Lung microvascular endothelial cell (primary cell): ENCODE measurements around the gene KMT2B. TPM values are rescaled to one million over a fixed set of nuclear protein-coding genes. Genes with fewer than 3 reads are reported as not detected.
"Not testable (repeated sequence)": the region's sequence is repeated elsewhere in the genome, so short reads cannot be mapped to it uniquely, and the experiment has no call there.

Experiments
- DNase-seq, 2 donors: peaks; one replicate each; pipeline versions ENCODE4 v3.0.0 to v3.0.0-alpha.2; 2010; ENCODE audit warnings: low read depth in 2 of 2
- total RNA-seq: library from RNA; depleted of rRNA; stranded (reverse); fragments of >200 nt; gene quantifications from 2 replicates; pipeline ENCODE4 v1.2.1, GENCODE V29; 2014

Gene KMT2B
- total RNA-seq, 1 donor from 2014 or later, result 4.0 TPM

DNA sequence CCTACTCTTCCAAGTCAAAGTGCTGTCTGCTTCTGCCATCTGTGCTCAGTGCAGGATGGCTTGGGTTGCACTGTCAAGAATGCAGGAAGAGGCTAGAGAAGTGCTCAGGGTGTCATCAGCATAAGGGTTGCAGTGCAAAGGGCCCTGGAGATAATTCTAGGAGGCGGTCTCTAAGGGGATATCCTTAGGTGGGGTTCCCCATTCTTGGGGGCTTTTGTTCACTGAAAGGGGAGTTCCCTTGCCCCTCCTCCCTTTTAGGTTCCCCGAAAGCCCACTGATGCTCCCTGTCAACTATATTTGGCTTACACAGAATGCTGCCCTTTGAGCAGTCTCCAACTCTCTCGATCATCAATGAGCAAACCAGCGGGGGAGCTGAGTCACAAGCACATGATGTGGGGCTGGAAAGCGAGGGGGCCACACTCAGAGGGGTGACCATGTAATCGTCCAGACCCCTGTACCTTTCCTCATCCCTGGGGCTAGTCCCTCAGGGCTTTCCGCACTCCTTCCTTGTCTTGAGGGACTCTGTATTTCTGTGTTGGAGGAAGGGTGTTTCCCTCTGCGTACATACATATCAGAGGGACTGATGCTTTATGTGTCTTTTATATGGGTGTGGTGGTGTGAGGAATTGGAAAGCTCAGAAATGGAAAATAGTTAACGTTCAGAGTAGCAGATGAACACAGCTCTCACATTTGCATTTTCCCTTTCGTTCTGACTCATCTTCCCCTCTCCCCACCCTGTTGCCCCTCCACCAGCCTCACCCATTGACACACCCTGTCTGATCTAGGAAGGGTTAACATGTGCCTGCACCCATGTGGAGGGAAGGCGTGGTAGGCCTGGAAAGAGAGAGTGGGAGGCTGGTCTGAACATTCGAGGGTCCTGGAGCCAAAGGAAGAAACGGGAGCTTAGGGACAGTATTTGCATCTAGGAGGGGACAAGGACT lies 6.7 kb upstream of the KMT2B start:
- DNase-seq, result no peak

DNA sequence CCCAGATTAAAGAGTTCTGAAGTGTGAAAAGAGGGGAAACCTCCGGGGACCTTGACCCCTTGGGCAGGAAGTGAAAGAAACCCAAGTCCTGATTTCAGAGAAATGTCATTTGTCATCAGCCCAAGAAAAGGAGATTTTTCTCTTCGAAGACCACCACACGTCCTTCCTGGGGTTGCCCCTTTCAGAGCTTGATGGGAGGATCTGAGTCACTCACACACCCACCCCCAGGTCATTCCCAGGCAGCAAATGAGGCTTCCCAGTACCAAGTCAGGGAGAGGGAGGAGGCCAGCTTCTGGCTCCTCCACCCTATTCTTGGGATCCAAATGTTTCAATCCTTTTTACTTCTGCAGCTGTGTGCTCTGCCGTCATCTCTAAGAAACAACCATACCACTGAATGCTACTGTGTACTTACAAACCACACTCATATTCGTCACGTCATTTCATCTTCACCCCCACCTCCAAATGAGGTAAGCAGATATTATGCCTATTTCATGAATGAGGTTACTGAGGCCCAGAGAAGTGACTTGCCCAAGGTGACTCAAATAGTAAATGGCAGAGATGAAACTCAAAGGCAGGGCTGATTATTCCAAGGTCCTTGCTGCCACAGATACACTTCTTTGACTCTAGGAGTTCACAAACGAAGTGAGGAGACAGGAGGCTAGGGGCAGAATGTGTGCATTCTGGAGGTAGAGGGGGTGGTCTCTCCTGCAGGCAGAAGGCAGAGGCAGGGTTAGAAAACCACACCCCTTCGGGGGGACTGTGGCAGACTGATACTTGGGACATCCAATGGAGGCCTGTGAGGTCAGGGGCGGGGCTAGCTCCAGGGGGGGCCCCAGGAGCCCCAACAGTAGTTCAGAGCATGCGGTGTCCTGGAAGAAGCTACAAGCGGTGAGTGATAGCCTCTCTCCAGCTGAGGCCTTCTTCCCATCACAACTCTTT lies 5.0 kb upstream of the KMT2B start:
- no peak for DNase-seq

DNA sequence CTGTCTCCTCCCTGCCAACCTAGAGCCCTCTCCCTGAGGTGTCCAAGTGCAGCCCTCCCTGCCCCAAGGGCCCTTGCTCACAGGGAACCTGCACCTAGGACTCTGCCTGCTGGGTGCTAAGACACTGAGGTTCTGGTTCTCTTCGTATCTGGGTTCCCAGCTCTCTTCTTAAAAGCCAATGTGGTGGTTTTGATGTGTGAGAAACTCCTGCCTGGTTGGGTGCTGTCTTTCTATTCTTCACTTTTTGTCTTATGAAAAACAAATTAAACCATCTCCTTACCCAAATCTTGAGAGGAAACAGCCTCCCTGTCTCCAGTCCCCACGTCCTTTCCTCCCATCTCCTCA lies 4.3 kb upstream of the KMT2B start:
- DNase-seq, result no peak

DNA sequence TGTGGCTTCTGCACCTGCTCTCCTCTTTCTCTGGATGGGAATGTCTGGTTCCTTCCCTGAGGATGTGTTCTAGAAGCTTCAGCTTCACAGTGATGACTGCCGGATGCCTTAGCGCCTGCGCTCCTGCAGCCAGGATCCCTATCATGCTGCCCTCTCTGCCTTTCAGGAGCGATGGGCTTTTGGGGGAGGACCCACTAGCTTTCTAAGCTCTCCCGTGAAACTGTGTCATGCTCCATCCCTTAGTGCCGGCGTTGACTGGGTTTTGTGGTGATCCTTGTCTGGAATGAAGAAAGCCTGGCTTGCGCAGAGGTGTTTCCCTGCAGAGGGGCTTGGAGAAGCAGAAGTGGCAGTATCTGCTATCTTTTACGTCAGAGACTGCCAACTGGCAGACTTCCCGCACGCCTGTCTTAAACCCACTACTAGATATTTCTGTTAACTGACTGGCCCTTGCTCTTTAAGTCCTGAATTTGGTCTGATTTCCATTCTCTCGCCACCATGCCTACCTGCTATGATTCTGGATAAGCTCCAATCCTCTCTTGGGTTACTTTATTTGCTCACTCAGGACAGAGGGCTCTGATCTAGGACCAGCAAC lies 3.8 kb upstream of the KMT2B start:
- DNase-seq, result no peak

DNA sequence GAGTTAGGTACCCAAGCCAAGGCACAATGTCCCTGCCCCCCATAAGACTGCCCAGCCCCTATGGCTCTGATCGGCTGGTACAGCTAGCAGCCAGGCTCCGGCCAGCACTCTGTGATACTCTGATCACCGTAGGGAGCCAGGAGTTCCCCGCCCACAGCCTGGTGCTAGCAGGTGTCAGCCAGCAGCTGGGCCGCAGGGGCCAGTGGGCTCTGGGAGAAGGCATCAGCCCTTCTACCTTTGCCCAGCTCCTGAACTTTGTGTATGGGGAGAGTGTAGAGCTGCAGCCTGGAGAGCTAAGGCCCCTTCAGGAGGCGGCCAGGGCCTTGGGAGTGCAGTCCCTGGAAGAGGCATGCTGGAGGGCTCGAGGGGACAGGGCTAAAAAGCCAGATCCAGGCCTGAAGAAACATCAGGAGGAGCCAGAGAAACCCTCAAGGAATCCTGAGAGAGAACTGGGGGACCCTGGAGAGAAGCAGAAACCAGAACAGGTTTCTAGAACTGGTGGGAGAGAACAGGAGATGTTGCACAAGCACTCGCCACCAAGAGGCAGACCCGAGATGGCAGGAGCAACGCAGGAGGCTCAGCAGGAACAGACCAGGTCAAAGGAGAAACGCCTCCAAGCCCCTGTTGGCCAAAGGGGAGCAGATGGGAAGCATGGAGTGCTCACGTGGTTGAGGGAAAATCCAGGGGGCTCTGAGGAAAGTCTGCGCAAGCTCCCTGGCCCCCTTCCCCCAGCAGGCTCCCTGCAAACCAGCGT lies 3.0 kb upstream of the KMT2B start:
- DNase-seq, result no peak

DNA sequence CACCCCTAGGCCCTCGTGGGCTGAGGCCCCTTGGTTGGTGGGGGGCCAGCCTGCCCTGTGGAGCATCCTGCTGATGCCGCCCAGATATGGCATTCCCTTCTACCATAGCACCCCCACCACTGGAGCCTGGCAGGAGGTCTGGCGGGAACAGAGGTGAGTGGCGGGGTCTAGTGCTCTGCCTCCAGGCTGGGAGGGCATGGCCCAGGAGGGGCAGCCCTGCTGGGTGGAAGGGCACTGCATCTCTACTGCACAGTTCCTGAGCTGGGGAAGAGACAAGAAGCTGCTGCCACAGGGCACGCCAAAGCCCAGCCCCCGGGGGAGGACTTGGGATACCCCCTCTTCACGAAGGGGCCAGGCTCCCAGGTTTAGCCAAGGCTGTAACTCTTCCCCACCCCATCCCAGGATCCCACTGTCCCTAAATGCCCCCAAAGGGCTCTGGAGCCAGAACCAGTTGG lies 2.4 kb upstream of the KMT2B start:
- no peak for DNase-seq

DNA sequence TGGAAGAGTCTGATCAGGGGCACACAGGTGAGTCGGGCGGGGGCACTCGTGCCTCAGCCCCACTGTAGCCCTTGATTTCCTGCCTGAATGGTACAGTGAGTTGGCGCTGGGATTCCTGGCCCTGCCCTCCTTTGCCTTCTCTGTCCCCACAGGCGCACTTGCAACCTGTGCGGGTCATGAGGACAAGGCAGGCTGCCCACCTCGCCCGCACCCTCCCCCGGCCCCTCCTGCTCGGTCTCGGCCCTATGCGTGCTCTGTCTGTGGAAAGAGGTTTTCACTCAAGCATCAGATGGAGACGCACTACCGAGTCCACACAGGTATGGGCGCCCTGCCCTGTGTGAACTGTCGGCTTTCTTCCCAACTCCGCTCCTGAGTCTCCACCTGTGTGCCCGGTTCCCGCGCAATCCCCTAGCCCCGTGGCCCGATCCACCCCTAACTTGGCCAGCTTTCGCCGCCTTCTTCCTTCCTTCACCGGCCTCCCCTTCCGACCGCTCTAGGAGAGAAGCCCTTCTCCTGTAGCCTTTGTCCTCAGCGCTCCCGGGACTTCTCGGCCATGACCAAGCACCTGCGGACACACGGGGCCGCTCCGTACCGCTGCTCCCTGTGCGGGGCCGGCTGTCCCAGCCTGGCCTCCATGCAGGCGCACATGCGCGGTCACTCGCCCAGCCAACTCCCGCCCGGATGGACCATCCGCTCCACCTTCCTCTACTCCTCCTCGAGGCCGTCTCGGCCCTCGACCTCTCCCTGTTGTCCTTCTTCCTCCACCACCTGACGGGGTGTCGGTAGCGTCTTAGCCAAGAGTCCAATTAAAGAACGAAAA lies 1.6 kb upstream of the KMT2B start:
- peak; percentile 41 to 60 for DNase-seq

DNA sequence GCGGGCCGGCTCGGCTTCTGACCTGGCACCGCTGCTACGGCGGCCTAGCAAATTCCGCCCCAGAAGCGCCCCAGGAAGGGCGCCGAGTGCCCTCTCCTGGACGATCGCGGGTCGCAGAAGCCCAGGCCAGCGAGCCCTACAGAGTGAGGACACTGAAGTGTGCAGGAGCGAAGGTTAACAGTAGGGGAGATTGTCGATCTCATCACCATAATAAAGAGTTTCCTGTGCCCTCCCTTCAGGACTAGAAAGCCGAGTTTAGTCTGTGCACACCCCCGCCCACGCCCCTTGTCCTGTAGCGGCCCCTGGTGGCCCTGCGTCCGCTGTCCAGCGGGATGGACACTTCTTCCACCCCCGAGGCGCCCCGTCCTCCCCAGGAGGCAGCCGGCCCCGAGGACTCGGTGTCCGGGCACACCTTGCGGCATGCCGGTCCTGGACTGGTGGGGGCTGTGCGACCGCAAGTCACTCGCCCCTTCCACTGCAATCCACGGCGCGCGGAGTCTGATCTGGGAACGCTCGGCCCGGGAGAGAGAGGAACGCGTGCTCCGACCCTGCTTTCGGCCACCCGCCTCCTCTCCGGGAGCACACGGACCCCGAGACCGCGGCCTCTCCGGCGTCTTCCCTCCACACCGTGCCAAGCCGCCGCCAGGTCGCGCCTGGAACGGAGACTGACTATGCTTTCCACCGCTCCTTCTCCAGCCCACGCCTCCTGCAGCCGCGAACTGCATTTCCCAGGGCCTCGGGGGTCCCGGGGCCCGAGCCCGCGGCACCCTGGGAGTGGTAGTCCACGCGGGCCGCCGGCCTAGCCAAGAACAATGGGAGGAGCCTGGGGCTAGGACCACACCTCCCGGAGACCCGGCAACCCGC lies 770 bp upstream of the KMT2B start:
- DNase-seq, result peak; percentile 95 to 97

DNA sequence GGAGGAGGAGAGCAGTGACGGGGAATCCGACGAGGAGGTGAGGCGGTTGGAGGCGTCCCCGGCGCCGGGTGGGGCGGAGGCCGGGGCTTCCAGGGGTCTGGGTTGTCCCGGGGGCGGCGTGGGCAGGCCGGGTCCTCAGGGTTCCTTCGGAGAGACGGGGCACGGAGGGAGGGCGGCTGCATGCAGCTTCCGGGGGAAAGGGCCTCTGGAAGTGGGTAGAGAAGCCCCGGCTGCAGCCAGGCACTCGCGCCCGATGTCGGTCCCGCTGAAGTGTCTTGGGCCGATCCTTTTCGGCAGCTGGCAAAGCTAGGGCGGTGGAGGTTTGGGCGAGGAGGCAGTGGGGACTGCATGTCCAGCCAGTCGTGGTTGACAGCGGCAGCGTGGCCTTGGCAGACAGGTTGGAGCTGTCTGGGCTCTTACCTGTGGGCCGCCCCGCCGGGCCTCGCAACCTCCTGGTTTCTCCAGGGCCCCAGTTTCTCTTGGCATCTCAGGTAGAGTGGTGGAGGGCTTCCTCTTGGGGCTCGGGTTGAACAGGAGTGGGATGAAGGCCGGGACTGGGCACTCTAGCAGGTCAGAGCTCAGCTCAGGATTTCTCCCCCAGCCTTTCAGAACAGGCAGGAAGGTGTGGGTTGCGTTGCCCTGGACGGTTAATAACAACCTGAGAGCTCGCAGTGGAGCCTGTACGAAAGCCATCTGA lies 690 bp downstream of the KMT2B start:
- DNase-seq, result peak; percentile 29 to 34

DNA sequence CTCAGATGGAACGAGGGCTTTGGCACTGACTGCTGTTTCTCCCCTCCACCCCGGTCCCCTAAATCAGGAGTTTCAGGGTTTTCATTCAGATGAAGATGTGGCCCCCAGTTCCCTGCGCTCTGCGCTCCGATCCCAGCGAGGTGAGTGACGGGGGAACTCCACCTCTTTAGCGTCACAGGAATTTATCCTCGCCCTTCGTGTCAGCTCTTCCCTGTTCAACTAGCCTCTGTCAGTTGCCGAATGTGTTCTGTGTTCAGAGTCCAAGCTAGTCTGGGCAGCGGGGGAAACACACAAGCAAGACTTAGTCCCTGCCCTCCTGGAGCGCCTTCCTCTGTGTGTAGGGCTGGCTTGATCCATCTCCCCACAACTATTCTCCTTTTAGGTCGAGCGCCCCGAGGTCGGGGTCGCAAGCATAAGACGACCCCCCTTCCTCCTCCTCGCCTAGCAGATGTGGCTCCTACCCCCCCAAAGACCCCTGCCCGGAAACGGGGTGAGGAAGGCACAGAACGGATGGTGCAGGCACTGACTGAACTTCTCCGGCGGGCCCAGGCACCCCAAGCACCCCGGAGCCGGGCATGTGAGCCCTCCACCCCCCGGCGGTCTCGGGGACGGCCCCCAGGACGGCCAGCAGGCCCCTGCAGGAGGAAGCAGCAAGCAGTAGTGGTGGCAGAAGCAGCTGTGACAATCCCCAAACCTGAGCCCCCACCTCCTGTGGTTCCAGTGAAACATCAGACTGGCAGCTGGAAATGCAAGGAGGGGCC lies 1.8 kb downstream of the KMT2B start:
- DNase-seq, result no peak

DNA sequence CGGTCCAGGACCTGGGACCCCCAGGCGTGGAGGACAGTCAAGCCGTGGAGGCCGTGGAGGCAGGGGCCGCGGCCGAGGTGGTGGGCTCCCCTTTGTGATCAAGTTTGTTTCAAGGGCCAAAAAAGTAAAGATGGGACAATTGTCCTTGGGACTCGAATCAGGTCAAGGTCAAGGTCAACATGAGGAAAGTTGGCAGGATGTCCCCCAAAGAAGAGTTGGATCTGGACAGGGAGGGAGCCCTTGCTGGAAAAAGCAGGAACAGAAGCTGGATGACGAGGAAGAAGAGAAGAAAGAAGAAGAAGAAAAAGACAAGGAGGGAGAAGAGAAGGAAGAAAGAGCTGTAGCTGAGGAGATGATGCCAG lies 2.3 kb downstream of the KMT2B start:
- no peak for DNase-seq

DNA sequence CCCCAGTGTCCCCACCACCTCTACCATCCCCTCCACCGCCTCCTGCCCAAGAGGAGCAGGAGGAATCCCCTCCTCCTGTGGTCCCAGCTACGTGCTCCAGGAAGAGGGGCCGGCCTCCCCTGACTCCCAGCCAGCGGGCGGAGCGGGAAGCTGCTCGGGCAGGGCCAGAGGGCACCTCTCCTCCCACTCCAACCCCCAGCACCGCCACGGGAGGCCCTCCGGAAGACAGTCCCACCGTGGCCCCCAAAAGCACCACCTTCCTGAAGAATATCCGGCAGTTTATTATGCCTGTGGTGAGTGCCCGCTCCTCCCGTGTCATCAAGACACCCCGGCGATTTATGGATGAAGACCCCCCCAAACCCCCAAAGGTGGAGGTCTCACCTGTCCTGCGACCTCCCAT lies 2.8 kb downstream of the KMT2B start:
- no peak for DNase-seq

DNA sequence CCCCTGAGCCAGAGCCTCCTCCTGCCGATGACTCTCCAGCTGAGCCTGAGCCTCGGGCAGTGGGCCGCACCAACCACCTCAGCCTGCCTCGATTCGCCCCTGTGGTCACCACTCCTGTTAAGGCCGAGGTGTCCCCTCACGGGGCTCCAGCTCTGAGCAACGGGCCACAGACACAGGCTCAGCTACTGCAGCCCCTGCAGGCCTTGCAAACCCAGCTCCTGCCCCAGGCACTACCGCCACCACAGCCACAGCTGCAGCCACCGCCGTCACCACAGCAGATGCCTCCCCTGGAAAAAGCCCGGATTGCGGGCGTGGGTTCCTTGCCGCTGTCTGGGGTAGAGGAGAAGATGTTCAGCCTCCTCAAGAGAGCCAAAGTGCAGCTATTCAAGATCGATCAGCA lies 3.6 kb downstream of the KMT2B start:
- DNase-seq, result no peak

DNA sequence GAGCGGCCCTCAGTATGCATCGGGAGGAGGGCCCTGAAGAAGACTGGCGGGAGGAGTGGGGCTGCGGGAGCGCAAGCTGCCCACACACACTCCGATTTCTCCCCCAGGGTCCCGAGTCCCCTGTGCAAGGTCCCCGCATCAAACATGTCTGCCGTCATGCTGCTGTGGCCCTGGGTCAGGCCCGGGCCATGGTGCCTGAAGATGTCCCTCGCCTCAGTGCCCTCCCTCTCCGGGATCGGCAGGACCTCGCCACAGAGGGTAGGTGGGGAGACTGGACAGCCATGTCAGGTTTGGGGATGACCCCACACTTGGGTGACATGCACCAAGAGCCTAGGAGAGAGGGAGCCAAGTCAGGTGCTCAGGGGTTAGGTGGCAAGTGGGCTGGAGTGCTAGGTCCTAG lies 4.7 kb downstream of the KMT2B start:
- no peak for DNase-seq

DNA sequence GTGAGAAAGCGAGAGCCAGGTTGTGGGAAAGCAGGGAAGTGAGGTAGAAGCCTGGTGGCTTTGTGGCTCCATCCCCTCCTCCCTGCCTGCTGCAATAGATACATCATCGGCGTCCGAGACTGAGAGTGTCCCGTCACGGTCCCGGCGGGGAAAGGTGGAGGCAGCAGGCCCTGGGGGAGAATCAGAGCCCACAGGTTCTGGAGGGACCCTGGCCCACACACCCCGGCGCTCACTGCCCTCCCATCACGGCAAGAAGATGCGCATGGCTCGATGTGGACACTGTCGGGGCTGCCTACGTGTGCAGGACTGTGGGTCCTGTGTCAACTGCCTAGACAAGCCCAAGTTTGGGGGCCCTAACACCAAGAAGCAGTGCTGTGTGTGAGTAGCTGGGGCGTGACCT lies 5.1 kb downstream of the KMT2B start:
- no peak for DNase-seq

DNA sequence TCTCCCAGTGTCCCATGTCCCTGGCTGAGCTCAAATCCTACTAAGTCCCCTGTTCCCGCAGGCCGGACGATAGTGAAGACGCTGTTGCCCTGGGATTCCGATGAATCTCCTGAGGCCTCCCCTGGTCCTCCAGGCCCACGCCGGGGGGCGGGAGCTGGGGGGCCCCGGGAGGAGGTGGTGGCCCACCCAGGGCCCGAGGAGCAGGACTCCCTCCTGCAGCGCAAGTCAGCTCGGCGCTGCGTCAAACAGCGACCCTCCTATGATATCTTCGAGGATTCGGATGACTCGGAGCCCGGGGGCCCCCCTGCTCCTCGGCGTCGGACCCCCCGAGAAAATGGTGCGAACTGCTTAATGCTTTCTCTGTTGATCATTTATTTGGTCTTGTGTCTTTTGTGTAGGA lies 5.9 kb downstream of the KMT2B start:
- no peak for DNase-seq

DNA sequence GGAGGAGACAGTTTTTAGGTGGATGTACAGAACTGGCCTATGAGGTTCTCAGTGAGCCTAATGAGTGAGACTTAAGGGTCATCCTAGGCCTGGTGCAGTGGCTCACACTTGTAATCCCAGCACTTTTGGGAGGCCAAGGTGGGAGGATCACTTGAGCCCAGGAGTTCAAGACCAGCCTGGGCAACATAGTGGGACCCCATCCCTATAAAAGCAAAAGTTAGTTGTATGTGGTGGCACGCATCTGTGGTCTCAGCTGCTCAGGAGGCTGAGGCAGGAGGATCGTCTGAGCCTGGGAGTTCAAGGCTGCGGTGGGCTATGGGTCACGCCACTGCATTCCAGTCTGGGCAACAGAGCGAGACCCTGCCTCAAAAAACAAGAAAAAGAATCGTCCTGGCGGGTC lies 6.3 kb downstream of the KMT2B start:
- not testable (repeated sequence) for DNase-seq

DNA sequence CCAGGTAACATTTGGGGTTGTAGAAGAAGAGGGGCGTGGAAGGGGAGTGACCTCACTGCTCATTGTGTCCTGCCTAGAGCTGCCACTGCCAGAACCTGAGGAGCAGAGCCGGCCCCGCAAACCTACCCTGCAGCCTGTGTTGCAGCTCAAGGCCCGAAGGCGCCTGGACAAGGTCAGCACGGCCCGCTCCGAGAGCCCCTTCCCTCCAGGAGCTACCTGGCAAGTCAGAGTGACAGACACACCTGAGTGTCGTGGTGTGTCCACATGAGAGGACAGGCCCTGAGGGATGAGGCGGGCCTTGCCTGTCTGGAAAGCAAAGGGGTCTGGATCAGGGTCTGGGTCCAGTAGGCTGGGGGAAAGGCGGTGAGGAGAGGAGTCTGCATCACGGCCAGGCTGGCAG lies 6.8 kb downstream of the KMT2B start:
- DNase-seq, result no peak
